ENCODE results near the gene DTX4.

Gene DTX4

DNA sequence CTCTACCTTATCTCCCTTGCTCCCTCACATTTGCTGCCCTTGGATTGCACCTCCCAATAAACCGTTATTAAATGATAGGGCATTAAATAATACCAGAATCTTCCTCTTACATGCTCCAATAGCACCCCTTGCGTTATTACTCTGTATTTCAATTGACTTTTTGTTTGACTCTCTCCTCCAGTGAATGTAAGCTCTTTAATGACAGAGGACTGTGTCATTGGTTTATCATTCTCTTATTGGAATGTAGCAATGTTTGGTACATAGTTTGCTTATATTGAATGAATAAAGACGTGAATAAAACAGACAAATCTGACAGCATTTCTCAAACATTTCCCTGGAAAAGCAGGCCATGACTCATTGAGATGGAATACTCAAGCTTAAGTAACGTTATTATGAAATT, 49.5 kb downstream of the DTX4 start:
- no peak for DNase-seq

DNA sequence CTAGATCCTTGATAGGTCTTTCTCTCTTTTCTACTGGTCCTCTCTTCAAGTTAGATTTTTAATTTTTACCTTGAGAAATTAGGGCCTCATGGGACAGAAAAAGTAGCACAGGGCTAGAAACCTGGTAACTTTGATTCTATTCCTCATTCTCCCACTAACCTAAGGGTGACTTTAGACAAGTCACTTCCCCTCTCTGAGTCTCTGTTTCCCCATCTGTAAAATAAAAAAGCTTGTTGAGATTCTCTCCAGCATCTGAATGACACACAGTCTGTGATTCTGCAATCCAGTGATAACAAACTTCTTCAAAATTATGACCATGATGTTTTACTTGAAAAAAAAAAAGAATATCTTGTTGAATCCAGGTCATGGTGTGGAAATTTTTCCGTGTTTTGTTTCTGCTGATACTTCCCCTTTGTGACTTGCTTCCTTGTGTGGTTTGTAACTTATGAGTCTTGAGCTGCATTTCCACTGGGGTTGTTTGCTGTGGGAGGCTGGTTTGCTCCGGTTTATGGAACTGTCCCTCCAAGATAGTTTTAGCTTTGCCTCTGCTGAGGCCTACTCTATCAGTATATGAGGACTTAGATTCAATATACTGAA, 50.6 kb downstream of the DTX4 start:
- no peak for DNase-seq

DNA sequence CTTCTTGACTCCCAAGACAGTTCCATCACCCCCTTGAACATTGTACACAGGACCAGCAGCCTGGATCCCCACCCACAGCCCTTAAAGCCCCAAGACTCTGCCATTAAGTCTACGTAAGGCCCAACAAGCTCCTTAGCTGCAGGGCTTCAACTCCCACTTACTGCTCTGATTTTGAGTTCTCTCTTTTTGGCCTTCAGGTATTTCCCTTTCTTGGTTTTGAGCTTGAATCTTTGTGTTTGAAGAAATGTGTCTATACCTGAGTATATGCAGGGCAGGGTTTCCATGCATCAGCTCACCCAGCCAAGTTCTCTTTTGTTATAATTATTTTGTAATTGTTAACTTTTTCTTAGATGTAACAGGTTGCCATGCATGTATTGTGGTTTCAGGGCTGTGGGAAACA, 51.2 kb downstream of the DTX4 start:
- no peak for DNase-seq

DNA sequence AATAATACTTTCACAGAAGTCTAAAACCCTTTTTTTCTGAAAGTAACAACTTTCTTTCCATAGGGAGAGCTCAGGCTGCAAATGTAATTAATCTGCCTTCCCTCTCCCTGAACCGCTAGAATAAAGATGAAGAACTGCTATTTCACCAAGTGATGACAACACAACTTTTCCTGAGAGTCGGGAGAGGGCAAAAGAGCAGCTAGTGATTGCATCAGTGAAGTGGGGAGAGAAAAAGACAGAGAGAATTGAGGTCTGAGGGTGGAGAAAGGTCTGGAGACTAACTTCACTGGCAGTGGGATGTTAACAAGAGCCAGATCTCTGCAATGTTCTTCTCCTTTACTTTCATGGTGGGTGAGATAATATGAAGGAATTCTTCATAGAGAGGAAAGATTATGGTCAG, 51.7 kb downstream of the DTX4 start:
- DNase-seq = no peak

DNA sequence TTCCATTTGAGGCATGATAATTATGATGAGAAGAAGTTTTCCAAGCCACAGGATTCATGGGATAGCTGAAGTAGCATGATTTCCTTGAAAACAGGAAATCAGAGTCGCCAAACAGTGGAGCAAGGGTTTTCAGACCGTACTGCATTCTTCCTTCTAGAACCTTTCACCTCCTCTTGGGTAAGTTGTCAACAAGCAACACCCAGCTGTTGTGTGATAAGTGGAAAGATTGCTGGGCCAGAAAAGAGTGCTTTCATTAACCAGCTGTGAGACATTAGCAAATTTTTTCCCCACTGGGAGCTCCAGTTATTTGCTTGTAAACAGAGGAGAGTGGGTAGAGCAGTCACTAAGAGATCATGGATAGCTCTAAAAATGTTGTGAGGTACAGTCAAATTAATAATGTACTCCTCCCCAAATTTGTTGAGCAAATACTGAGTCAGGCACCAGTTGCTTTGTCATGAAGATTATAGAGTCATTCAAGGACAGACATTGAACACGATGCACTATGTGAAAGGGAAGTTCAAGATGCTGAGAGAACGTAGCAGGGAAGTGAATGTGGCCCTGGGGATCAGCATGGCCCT, 52.5 kb downstream of the DTX4 start:
- DNase-seq = no peak

DNA sequence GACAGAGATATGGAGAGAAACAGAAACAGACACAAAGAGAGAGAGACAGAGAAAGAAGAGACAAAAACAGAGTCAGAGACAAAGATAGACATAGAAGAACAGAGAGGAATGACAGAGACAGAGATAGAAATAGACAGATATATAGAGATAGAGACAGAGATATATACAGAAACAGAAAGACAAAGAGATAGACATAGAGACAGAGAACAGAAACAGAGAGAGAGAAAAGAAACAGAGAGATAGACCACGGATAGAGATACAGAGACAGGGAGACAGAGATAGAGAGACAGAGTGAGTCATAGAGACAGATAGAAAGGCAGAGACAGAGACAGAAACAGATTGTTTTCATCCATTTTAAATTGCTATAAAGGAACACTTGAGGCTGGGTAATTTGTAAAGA, 53.1 kb downstream of the DTX4 start:
- DNase-seq = no peak

DNA sequence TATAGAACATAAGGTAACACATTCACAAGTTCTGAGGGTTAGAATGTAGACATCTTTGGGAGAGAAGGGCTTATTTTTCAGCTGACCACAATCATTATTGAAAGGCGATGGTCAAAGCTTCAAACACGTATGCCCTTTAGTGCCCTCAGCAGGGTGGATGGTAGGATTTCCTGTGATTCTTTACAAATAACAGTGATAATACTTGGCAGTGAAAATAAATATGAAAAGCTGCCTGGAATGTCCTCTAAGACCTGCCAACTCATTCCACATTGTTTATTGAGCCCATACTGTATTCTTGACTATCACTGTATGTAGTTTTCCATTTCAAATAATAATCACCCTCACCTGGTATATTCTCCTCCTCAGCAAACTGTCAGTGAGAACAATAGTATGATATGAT, 54.5 kb downstream of the DTX4 start:
- DNase-seq = no peak

DNA sequence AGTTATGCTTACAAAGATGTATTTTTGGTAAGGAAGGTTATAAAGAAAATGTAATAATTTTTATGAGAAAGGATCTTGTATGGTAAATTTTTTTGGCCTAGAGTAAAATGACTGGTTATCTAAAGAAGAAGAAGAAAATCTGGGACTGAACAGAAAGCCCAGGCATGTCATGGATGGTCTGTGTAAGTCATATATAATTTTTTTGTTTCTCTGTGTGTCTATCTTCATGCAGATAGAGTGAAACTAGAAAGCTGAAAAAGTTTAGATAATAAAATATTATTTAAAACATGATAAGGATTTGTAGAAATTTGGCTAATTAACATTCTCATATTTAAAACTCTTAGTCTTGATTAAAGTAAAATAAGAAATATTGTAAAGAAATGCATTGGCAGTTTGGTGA, 68.4 kb downstream of the DTX4 start:
- DNase-seq = no peak

DNA sequence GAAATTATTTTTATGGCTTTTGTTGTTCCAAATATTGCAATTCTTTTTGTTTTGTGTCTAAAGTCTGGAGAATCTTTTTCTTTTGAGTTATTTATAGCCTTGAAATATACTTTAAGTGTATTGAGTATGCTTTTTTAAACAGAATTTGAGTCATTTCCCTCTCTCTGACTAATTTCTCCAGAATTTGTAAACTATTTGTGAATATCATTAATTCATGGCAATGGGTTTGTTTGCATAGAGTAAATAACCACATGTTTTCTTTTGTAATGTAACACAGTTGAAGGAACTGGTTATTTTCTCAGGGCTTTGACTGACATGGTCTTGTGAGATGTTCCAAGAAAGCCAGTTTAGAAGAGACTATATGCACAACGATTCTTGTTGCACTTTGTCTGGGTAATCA, 71.7 kb downstream of the DTX4 start:
- DNase-seq = no peak

DNA sequence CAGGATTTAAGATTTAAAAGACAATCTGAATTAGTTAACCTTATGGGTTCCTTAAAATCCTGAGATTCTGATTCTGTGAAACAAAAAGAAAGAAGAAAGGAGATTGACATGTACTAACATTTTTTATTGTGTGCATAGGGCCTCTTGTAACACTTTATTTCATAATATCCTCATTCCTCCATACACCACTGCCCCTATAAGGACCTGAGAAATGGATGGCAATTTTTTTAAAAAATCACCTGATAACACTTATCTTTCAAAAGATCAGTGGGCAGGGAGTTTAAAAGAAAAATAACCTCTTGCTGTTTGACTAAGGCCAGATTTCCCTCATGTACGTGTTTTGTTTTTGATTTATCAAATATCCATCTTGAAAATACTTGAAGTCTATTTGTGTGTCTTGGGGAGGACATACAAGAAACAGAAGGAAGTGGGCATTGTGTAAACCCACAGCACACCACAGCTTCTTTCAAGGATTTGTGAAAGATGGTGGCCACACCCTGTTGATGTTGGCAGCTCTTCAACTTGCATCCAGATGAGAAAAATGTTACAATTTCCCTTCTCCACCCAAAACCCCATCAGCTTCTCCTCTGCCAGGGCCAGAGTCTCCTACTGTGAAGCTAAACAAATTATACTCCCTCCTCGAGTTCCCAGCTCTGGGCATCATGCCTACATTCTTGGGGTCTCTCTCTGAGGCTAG, 75.7 kb downstream of the DTX4 start:
- DNase-seq = no peak

DNA sequence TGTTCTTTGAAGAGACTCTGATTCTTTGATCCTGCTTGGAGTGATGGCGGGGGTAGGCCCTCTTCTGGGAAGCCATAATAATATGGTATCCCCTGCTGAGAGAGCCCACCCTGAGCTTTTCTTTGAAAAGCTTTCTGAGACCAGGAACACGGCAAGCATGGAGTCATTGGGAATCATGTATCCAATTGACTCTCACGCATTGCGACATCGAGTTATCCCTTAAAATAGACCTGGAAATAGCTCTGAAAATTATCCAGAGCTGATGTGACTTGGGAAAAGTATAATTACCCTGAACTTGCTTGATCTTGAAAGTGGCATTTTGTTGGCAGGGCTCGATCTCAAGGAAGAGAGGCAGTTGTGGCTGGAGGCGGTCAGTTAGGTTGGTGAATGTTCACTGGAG, 77.6 kb downstream of the DTX4 start:
- DNase-seq = no peak

DNA sequence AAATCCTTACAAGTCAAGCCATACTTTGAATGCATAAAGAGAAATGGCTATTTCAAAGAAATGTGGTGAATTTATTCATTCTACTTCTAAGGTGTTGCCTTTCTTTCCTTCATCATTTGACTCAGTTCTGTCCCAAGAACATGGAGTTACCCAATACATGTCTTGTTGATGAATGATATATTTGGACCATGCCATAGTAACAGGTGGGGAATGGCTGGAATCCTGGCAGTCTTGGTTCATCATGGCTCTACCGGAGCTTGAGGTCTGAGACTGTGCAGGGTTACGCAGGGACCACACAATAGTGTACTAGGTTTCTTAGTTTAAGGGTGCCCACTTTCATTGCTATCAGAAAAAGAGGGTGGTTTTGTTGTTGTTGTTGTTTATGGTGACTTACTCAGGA, 81.1 kb downstream of the DTX4 start:
- no peak for DNase-seq

DNA sequence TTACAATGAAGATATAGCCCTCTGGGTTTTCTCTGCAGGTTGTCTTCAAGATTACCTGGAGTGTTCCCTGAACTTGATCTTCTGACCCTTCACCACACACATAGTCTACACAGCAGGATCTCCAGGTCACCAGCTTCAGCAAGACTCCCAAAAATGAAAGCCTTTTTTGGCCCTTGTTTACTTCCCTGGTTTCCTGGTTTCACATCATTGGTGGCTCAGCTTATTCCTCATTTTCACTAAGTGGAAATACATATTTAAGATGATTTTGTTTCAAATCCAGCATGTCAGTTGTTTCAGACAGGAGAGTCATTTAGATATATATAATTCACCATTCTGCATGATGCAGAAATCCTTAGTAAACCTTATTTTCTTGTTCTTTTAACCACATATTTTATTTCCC, 82.4 kb downstream of the DTX4 start:
- no peak for DNase-seq

DNA sequence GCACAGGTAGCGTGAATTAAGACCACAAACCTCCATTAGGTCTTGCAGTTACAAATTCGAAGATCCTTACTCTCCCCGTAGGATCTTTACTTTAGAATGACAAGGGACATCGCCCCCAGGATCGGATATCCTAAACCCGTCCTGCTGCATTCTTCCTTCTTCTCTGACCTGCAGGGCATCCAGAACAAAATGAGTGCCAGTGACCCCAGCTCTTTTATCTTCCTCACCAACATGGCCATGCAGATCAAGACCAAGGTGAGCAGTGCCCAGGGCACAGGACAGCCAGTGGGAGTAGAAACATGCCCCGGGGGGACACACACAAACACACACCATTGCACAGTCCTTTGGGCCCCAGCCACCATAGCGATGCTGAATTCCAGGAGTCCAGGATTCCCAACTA, 83.3 kb downstream of the DTX4 start:
- DNase-seq = no peak

All from NCI-H1417 treated with DMSO at 0.1 percent for 48 hours (cell line).